GM12878 (cell line): ENCODE data around the gene CLIP3. TPM values are rescaled to one million over a fixed set of nuclear protein-coding genes. Genes with fewer than 3 reads are reported as not detected.

Source experiments
- CBFB ChIP-seq: IDR thresholded peaks from 2 replicates; pipeline ENCODE4 v1.6.1; 2016; ENCODE audit warnings: antibody characterized with exemption, low read depth
- CREM ChIP-seq: IDR thresholded peaks from 2 replicates; pipeline ENCODE4 v1.6.1; 2014; ENCODE audit warnings: antibody characterized with exemption, low read depth
- EGR1 ChIP-seq, 2 experiments: IDR thresholded peaks; 1 replicate in 1 of 2; 2 replicates in 1 of 2; pipeline ENCODE4 v1.6.1; 2011 to 2012; ENCODE audit warnings: low read depth in 2 of 2, low read length in 2 of 2, borderline replicate concordance in 1 of 2, mild to moderate bottlenecking in 1 of 2, moderate library complexity in 1 of 2
- KLF5 ChIP-seq: fragments of 450-650 bp; IDR thresholded peaks from 2 replicates; pipeline ENCODE4 v1.6.1; 2014; ENCODE audit warnings: mild to moderate bottlenecking; ENCODE audit not compliant: partially characterized antibody
- NFIC ChIP-seq: IDR thresholded peaks from 2 replicates; pipeline ENCODE4 v1.6.1; 2012; ENCODE audit warnings: low read depth, mild to moderate bottlenecking, inconsistent platforms, low read length, moderate library complexity
- NRF1 ChIP-seq: conservative IDR thresholded peaks from 2 replicates; pipeline ENCODE4 v1.6.1; 2011; ENCODE audit warnings: mild to moderate bottlenecking, low read depth, low read length, improper control_type of control experiment
- RB1 ChIP-seq: fragments of 450-650 bp; formaldehyde crosslinking; IDR thresholded peaks from 2 replicates; pipeline ENCODE4 v1.6.1; 2017; ENCODE audit warnings: mild to moderate bottlenecking, borderline replicate concordance
- polyA plus RNA-seq, 11 experiments: library from polyadenylated mRNA; depleted of rRNA in 4 of 11; unstranded in 6 of 11; stranded (reverse) in 5 of 11; fragments of >200 nt; fragmentation: Nextera tagmentation in 4 of 11; fragmentation: Illumina TruSeq in 1 of 11; extraction: Ambion mirVana in 4 of 11; extraction: Trizol in 1 of 11; gene quantifications; 1 replicate in 1 of 11; 2 replicates in 10 of 11; pipeline versions ENCODE4 v1.2.1 to v1.2.3, GENCODE V29; 2011 to 2016; ENCODE audit warnings: inconsistent platforms in 2 of 11, missing spikeins in 2 of 11, low read depth in 1 of 11
- total RNA-seq, 4 experiments: library from RNA; depleted of rRNA in 3 of 4; stranded (reverse); fragments of >200 nt in 3 of 4; fragmentation: Illumina TruSeq in 1 of 4; extraction: Trizol in 1 of 4; gene quantifications; 2 replicates each; pipeline versions ENCODE4 v1.2.1 to v1.2.3, GENCODE V29; 2013 to 2021
- TF ChIP-seq, protein P1 (sequence below): fragments of 450-650 bp; IDR thresholded peaks from 2 replicates; pipeline ENCODE4 v1.6.1; 2017; ENCODE audit warnings: mild to moderate bottlenecking, moderate library complexity
- TF ChIP-seq, protein P2 (sequence below): IDR thresholded peaks from 2 replicates; pipeline ENCODE4 v1.6.1; 2011; ENCODE audit warnings: low read depth, low read length, improper control_type of control experiment, borderline replicate concordance
- TF ChIP-seq, protein P3 (sequence below): fragments of 450-650 bp; IDR thresholded peaks from 2 replicates; pipeline ENCODE4 v1.6.1; 2017; ENCODE audit warnings: borderline replicate concordance
- TF ChIP-seq, protein P4 (sequence below): fragments of 150-350 bp; IDR thresholded peaks from 2 replicates; pipeline ENCODE4 v1.6.1; 2016; ENCODE audit warnings: low read depth, low read length
- TF ChIP-seq, protein P5 (sequence below): fragments of 450-650 bp; formaldehyde crosslinking; IDR thresholded peaks from 2 replicates; pipeline ENCODE4 v1.4.0; 2022; ENCODE audit warnings: mild to moderate bottlenecking, moderate library complexity

Gene CLIP3
- total and polyA plus RNA-seq, 10 of the 15 experiments (the other 5 are each of a cell fraction or from before 2014, with no cell fraction given): 0.09 to 2.7 (median 0.45) TPM; not detected in 1

DNA sequence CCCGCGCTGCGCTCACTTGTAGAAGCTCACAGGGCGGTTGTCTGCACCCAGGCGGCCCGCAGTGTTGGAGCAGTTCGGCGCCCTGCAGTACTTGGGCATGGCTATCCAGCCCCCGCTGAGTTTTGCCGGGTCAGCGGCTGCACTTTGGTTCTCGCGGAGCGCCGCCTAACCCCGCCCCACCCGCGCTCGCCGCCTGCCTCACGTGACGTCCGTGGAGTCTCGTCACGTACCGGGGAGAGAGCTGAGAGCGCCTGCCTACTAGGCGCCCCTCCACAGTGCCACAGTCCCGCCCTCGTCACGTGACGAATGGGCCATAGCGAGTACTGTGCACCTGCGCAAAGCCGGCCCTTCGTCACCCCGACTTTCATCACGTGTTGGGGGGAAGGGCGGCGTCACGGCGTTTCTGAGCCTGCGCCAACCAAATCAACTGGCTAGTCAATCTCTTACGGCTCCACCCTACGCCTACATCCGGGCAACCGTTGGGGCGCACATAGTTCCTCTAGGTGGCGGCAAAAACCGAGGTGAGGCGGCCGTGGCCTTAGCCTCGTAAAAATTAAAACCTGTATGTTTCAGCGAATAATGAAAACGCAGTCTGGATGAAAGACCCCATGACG is 21.6 kb upstream of the CLIP3 start, which contains the start of gene THAP8 (continued):
- TF ChIP-seq, protein P1, sequence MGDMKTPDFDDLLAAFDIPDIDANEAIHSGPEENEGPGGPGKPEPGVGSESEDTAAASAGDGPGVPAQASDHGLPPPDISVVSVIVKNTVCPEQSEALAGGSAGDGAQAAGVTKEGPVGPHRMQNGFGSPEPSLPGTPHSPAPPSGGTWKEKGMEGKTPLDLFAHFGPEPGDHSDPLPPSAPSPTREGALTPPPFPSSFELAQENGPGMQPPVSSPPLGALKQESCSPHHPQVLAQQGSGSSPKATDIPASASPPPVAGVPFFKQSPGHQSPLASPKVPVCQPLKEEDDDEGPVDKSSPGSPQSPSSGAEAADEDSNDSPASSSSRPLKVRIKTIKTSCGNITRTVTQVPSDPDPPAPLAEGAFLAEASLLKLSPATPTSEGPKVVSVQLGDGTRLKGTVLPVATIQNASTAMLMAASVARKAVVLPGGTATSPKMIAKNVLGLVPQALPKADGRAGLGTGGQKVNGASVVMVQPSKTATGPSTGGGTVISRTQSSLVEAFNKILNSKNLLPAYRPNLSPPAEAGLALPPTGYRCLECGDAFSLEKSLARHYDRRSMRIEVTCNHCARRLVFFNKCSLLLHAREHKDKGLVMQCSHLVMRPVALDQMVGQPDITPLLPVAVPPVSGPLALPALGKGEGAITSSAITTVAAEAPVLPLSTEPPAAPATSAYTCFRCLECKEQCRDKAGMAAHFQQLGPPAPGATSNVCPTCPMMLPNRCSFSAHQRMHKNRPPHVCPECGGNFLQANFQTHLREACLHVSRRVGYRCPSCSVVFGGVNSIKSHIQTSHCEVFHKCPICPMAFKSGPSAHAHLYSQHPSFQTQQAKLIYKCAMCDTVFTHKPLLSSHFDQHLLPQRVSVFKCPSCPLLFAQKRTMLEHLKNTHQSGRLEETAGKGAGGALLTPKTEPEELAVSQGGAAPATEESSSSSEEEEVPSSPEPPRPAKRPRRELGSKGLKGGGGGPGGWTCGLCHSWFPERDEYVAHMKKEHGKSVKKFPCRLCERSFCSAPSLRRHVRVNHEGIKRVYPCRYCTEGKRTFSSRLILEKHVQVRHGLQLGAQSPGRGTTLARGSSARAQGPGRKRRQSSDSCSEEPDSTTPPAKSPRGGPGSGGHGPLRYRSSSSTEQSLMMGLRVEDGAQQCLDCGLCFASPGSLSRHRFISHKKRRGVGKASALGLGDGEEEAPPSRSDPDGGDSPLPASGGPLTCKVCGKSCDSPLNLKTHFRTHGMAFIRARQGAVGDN: no peak
- TF ChIP-seq NFIC (no peak), KLF5 (peak; percentile 64), CBFB (0 out of 2 replicates have a peak, but pooled peaks have one; percentile 47), RB1 (peak; percentile 58; the same call in 1 of the 2 replicates), NRF1 (peak; percentile 85), CREM (no peak; the same call in none of the 2 replicates), EGR1 (IDR thresholded peaks at IDR 0.05; ENCODE audit: borderline replicate concordance in 1 of 2, low read depth in 2 of 2, low read length in 2 of 2) (peak in 1 of 2 experiments; percentile 4; a peak in 1 of 3 replicates)
- TF ChIP-seq, protein P2, sequence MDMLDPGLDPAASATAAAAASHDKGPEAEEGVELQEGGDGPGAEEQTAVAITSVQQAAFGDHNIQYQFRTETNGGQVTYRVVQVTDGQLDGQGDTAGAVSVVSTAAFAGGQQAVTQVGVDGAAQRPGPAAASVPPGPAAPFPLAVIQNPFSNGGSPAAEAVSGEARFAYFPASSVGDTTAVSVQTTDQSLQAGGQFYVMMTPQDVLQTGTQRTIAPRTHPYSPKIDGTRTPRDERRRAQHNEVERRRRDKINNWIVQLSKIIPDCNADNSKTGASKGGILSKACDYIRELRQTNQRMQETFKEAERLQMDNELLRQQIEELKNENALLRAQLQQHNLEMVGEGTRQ: peak; percentile 98
- TF ChIP-seq, protein P3, sequence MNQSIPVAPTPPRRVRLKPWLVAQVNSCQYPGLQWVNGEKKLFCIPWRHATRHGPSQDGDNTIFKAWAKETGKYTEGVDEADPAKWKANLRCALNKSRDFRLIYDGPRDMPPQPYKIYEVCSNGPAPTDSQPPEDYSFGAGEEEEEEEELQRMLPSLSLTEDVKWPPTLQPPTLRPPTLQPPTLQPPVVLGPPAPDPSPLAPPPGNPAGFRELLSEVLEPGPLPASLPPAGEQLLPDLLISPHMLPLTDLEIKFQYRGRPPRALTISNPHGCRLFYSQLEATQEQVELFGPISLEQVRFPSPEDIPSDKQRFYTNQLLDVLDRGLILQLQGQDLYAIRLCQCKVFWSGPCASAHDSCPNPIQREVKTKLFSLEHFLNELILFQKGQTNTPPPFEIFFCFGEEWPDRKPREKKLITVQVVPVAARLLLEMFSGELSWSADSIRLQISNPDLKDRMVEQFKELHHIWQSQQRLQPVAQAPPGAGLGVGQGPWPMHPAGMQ: no peak
- TF ChIP-seq, protein P4, sequence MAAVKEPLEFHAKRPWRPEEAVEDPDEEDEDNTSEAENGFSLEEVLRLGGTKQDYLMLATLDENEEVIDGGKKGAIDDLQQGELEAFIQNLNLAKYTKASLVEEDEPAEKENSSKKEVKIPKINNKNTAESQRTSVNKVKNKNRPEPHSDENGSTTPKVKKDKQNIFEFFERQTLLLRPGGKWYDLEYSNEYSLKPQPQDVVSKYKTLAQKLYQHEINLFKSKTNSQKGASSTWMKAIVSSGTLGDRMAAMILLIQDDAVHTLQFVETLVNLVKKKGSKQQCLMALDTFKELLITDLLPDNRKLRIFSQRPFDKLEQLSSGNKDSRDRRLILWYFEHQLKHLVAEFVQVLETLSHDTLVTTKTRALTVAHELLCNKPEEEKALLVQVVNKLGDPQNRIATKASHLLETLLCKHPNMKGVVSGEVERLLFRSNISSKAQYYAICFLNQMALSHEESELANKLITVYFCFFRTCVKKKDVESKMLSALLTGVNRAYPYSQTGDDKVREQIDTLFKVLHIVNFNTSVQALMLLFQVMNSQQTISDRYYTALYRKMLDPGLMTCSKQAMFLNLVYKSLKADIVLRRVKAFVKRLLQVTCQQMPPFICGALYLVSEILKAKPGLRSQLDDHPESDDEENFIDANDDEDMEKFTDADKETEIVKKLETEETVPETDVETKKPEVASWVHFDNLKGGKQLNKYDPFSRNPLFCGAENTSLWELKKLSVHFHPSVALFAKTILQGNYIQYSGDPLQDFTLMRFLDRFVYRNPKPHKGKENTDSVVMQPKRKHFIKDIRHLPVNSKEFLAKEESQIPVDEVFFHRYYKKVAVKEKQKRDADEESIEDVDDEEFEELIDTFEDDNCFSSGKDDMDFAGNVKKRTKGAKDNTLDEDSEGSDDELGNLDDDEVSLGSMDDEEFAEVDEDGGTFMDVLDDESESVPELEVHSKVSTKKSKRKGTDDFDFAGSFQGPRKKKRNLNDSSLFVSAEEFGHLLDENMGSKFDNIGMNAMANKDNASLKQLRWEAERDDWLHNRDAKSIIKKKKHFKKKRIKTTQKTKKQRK: no peak
- TF ChIP-seq, protein P5, sequence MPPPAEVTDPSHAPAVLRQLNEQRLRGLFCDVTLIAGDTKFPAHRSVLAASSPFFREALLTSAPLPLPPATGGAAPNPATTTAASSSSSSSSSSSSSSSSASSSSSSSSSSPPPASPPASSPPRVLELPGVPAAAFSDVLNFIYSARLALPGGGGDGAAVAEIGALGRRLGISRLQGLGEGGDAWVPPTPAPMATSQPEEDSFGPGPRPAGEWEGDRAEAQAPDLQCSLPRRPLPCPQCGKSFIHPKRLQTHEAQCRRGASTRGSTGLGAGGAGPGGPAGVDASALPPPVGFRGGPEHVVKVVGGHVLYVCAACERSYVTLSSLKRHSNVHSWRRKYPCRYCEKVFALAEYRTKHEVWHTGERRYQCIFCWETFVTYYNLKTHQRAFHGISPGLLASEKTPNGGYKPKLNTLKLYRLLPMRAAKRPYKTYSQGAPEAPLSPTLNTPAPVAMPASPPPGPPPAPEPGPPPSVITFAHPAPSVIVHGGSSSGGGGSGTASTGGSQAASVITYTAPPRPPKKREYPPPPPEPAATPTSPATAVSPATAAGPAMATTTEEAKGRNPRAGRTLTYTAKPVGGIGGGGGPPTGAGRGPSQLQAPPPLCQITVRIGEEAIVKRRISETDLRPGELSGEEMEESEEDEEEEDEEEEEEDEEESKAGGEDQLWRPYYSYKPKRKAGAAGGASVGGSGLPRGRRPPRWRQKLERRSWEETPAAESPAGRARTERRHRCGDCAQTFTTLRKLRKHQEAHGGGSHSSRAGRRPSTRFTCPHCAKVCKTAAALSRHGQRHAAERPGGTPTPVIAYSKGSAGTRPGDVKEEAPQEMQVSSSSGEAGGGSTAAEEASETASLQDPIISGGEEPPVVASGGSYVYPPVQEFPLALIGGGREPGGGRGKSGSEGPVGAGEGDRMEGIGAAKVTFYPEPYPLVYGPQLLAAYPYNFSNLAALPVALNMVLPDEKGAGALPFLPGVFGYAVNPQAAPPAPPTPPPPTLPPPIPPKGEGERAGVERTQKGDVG (CRISPR knock-in tag): peak; percentile 84
